Right lobe of liver (tissue), 6 donors: Measurements from ENCODE around the gene SLC14A1. TPM values are rescaled to one million over a fixed set of nuclear protein-coding genes. Genes with fewer than 3 reads are reported as not detected.

Experiments used
- ATAC-seq, 4 donors: fragments of 200-7000 bp; cut with Tn5 transposase; one replicate each; pipeline ENCODE4 v1.9.1; 2020; ENCODE audit warnings: mild to moderate bottlenecking in 4 of 4, moderate library complexity in 4 of 4
- DNase-seq, 3 donors: peaks; one replicate each; pipeline ENCODE4 v3.0.0-alpha.2; 2020
- H3K27ac ChIP-seq, 3 donors: fragments of 200-600 bp; one replicate each; pipeline ENCODE4 v1.8.0; 2022
- H3K27me3 ChIP-seq, 2 donors: fragments of 200-600 bp; one replicate each; pipeline ENCODE4 v1.8.0; 2022
- H3K36me3 ChIP-seq, 4 donors: fragments of 200-600 bp; sonication (generic) in 1 of 4; one replicate each; pipeline versions ENCODE4 v1.5.1 to v1.8.0; 2017 to 2022; ENCODE audit warnings: control low read depth in 1 of 4
- H3K4me1 ChIP-seq, 4 donors: fragments of 200-600 bp; sonication (generic) in 1 of 4; one replicate each; pipeline versions ENCODE4 v1.5.1 to v1.8.0; 2017 to 2022; ENCODE audit warnings: control low read depth in 1 of 4
- H3K4me3 ChIP-seq, 3 donors: fragments of 200-600 bp; one replicate each; pipeline ENCODE4 v1.8.0; 2022
- H3K9me3 ChIP-seq, 4 donors: fragments of 200-600 bp; sonication (generic) in 1 of 4; one replicate each; pipeline versions ENCODE4 v1.5.1 to v1.8.0; 2017 to 2022; ENCODE audit warnings: control low read depth in 1 of 4
- POLR2A ChIP-seq: fragments of 450-650 bp; IDR thresholded peaks from one replicate; pipeline ENCODE4 v1.6.1; 2017; ENCODE audit warnings: antibody characterized with exemption, mild to moderate bottlenecking
- WGBS: methylation state at CpG from one replicate; pipeline ENCODE4 v1.1.6; 2018; ENCODE audit warnings: low coverage, low lambda C conversion rate; ENCODE audit not compliant: insufficient coverage; ENCODE audit errors: missing lambda C conversion rate; 5-methylcytosine and 5-hydroxymethylcytosine counted together
- intact Hi-C, 2 donors: fragments of 100-400 bp; cut with DNase I; formaldehyde crosslinking; loops; one replicate each; pipeline versions ENCODE4 v1.11.2 to v1.14.1; 2022
- total RNA-seq, 6 experiments: library from RNA; depleted of rRNA in 2 of 6; stranded (reverse); fragments of >200 nt in 2 of 6; fragmentation: NEBNext Ultra II Directional in 3 of 6; extraction: Animal tissue kit (Norgen Biotek cat#: 25700) in 3 of 6; gene quantifications; one replicate each; pipeline versions ENCODE4 v1.1.0 to v1.2.4, GENCODE V29; 2016 to 2023
- TF ChIP-seq, protein P1 (sequence below), 4 donors: fragments of 200-600 bp in 3 of 4; fragments of 450-650 bp in 1 of 4; IDR thresholded peaks; one replicate each; pipeline versions ENCODE4 v1.5.1 to v1.8.0; 2016 to 2022; ENCODE audit warnings: antibody characterized with exemption in 4 of 4, mild to moderate bottlenecking in 2 of 4
- donor health status: DM: no; HTN: yes; CAD: no.
- donor health status: DM: no; HTN: no; CAD: no.
- donor health status: DM: no; HTN: no; CAD: no.
- donor health status: DM: no; HTN: yes; CAD: no.
- donor health status: DM: no; HTN: yes; CAD: no.

The SLC14A1 gene
- total RNA-seq, 6 experiments from 2014 or later, result 0.26 to 1.9 (median 1.0) TPM

DNA sequence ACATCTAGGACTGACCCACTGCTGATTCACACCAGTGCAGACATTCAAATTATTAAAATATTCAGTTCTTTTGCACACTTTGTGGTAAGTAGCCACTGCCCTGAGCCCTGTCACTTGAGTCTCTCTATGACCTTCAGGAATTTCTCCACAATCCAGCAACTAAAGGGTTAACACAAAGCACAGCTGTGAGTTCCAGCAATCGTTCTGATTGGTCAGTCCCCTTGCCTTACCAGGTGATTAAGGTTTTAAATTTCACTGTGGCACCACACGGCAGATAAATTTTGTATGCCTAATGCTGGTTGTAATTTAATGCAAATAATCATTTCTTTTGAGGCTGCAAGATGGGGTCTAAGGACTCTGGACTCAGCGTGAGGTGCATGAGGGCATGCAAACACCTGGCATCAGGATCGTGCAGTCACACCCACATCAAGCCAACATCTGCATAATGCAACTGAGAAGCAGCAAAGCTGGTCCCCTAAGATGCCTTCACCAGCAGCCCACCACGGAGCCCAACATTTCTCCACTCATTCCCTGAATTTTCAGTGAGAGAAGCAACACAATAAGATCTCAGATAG lies 36.6 kb downstream of the SLC14A1 start:
- no peaks in the 10 kb centered on the region for H3K27me3 ChIP-seq
- no peaks in the 10 kb centered on the region for H3K9me3 ChIP-seq
- H3K27ac ChIP-seq, result no peak overlapping the region
- DNase-seq (no peak), ATAC-seq (no peak)
- H3K4me1 ChIP-seq, result no peaks in the 10 kb centered on the region
- WGBS, result 24% methylated on average over 4 of the region's 5 CpGs
- no peak overlapping the region for H3K4me3 ChIP-seq
- no peak for TF ChIP-seq POLR2A
- TF ChIP-seq, protein P1, sequence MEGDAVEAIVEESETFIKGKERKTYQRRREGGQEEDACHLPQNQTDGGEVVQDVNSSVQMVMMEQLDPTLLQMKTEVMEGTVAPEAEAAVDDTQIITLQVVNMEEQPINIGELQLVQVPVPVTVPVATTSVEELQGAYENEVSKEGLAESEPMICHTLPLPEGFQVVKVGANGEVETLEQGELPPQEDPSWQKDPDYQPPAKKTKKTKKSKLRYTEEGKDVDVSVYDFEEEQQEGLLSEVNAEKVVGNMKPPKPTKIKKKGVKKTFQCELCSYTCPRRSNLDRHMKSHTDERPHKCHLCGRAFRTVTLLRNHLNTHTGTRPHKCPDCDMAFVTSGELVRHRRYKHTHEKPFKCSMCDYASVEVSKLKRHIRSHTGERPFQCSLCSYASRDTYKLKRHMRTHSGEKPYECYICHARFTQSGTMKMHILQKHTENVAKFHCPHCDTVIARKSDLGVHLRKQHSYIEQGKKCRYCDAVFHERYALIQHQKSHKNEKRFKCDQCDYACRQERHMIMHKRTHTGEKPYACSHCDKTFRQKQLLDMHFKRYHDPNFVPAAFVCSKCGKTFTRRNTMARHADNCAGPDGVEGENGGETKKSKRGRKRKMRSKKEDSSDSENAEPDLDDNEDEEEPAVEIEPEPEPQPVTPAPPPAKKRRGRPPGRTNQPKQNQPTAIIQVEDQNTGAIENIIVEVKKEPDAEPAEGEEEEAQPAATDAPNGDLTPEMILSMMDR (IDR thresholded peaks at IDR 0.05), result no peak
- no peaks in the 10 kb centered on the region for H3K36me3 ChIP-seq
- intact Hi-C loops, result no loop called here

DNA sequence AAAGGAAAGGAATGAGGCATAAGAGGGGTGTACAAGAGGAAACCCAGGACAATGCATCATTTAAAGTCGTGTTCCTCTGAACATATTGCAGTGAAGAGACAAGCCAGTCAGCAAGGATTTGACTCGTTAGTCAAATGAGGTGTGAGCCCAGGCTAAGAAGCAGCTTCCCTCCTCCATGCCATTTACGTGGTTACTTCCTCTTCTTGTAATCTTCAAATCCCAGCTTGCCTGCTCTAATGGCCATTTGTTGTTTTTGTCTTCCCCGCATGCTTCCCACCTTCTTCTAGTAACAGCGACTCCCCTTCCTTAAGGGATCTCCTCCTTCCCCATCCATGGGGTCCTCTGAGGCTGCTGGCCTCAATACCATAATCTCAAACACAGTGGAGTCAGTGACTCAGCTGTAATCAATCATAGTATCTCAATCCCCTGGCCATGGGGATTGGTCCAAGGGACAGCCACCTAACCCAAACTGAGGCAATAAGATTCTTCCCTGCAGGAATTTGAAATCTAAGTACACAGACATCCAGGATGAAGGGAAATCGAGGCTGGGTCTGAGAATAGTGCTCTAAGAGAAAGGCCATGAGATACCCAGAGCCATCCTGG lies 37.6 kb downstream of the SLC14A1 start:
- ATAC-seq (no peak), DNase-seq (no peak)
- intact Hi-C loops, result no loop called here
- no peak overlapping the region for H3K27ac ChIP-seq
- H3K4me1 ChIP-seq, result no peaks in the 10 kb centered on the region
- no peaks in the 10 kb centered on the region for H3K27me3 ChIP-seq
- H3K36me3 ChIP-seq, result no peaks in the 10 kb centered on the region
- WGBS, result 68% methylated on average over 3 of the region's 6 CpGs
- no peak overlapping the region for H3K4me3 ChIP-seq
- TF ChIP-seq, protein P1 (IDR thresholded peaks at IDR 0.05), result no peak
- TF ChIP-seq POLR2A, result no peak
- H3K9me3 ChIP-seq, result no peaks in the 10 kb centered on the region

DNA sequence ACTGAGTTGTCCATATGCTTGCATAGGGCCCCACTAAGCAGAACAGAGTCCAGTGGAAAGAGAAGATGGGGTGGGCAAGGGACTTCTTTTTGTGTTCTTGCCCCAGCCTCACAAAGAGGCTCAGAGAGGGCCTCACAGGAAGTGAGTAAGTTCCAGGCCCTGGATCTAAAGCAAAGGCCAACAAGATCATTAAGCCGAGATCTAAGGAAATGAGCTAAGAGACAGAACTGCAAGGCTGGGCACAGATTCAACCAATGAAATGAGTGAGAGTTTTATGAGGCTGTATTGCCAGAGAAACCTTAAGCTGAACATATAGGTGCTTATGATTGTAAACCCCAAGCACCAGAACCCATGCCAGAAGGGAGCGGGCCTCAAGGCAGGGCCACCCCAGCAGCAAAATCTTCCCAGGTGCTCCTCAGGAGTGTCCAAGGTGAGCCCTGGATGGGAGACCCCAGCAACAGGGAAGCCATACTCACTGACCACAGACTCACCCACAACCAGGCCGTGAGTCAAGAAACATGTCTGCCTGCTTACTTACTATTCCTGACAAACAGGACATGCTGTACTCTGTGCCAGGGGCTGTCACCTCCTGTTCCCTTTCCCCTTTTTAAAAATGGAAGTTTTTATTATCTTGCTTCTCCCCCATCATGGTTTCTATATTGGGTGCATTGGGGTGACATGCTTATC lies 40.2 kb downstream of the SLC14A1 start:
- Histone ChIP-seq H3K4me3 (no peak overlapping the region), H3K27me3 (no peaks in the 10 kb centered on the region), H3K27ac (no peak overlapping the region), H3K4me1 (no peaks in the 10 kb centered on the region), H3K36me3 (no peaks in the 10 kb centered on the region), H3K9me3 (no peaks in the 10 kb centered on the region)
- ATAC-seq (no peak), DNase-seq (no peak)
- intact Hi-C loops, result no loop called here
- no peak for TF ChIP-seq POLR2A
- TF ChIP-seq, protein P1 (IDR thresholded peaks at IDR 0.05), result no peak
- 77% methylated on average over 2 of the region's 3 CpGs for WGBS

DNA sequence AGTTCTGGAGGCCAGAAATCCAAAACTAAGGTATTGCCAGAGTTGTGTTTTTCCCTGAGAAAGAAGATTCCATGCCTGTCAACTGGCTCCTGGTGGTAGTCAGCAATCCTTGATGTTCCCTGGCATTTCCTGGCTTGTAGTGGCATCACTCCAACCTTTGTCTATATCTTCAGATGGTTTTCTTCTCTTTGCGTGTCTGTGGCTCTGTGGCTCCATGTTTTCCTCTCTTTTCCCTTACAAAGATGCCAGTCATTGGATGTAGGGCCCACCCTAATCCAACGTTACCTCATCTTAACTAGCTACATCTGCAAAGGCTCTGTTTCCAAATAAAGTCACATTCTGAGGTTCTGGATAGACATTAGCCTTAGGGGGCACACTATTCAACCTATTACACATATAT lies 41.8 kb downstream of the SLC14A1 start:
- no peak for DNase-seq
- 86% methylated on average over 2 of the region's 2 CpGs for WGBS
- H3K4me1 ChIP-seq, result no peaks in the 10 kb centered on the region

More for the DNA sequence above, 41.8 kb downstream of the SLC14A1 start:
- TF ChIP-seq POLR2A, result no peak
- Histone ChIP-seq H3K27me3 (no peaks in the 10 kb centered on the region), H3K27ac (no peak overlapping the region), H3K4me3 (no peak overlapping the region), H3K36me3 (no peaks in the 10 kb centered on the region), H3K9me3 (no peaks in the 10 kb centered on the region)
- intact Hi-C loops, result no loop called here
- no peak for ATAC-seq
